IMR-90 (cell line): ENCODE measurements around the gene ETV3L. TPM values are rescaled to one million over a fixed set of nuclear protein-coding genes. Genes with fewer than 3 reads are reported as not detected.

Experiments used
- ATAC-seq: fragments of 200-7000 bp; cut with Tn5 transposase; 2 replicates; pipeline ENCODE4 v1.9.1; 2020; ENCODE audit warnings: low read depth, mild to moderate bottlenecking, moderate library complexity
- BruUV-seq: library from RNA; stranded (reverse); fragments of 400-500 nt; replicated peaks from 2 replicates; lab custom pipeline; 2021; lab: Mats Ljungman, UMichigan
- CTCF ChIA-PET: fragments of 300-600 bp; formaldehyde crosslinking; extraction: SDS; loops from one replicate; lab custom pipeline; 2021; ENCODE audit warnings: antibody characterized with exemption; lab: Yijun Ruan, JAX
- POLR2A ChIA-PET: fragments of 300-600 bp; sonication (Branson Sonifier 250); formaldehyde crosslinking; loops from one replicate; lab custom pipeline; 2022; ENCODE audit warnings: antibody characterized with exemption; ENCODE audit not compliant: unreplicated experiment; lab: Charles Lee
- DNase-seq: peaks from one replicate; pipeline ENCODE4 v3.0.0; 2013
- H2AFZ ChIP-seq: replicated peaks from 2 replicates; pipeline ENCODE3; 2013; ENCODE audit warnings: low read length, mild to moderate bottlenecking; ENCODE audit not compliant: poor library complexity
- H2AK5ac ChIP-seq: 2 replicates; pipeline ENCODE4 v1.6.1; 2013; ENCODE audit warnings: low read depth, low read length, inconsistent platforms
- H2AK9ac ChIP-seq: replicated peaks from 2 replicates; pipeline ENCODE3; 2013; ENCODE audit warnings: mild to moderate bottlenecking, low read depth, low read length, moderate library complexity; ENCODE audit not compliant: poor library complexity
- H2BK120ac ChIP-seq: 2 replicates; pipeline ENCODE4 v1.6.1; 2013; ENCODE audit warnings: low read depth, low read length, inconsistent platforms
- H2BK15ac ChIP-seq: 3 replicates; pipeline ENCODE4 v1.6.1; 2013; ENCODE audit warnings: low read depth, low read length, inconsistent platforms
- H2BK20ac ChIP-seq: 2 replicates; pipeline ENCODE4 v1.6.1; 2013; ENCODE audit warnings: low read depth, mild to moderate bottlenecking, inconsistent platforms, low read length, moderate library complexity
- H2BK5ac ChIP-seq: 2 replicates; pipeline ENCODE4 v1.6.1; 2013; ENCODE audit warnings: mild to moderate bottlenecking, low read depth, low read length, inconsistent platforms; ENCODE audit not compliant: poor library complexity, severe bottlenecking
- H3K14ac ChIP-seq: replicated peaks from 2 replicates; pipeline ENCODE4 v1.6.1; 2013; ENCODE audit warnings: low read depth, low read length, inconsistent platforms
- H3K18ac ChIP-seq: 2 replicates; pipeline ENCODE4 v1.6.1; 2013; ENCODE audit warnings: low read depth, low read length, control low read depth
- H3K23ac ChIP-seq: 2 replicates; pipeline ENCODE4 v1.6.1; 2013; ENCODE audit warnings: low read depth, low read length, inconsistent platforms
- H3K27ac ChIP-seq: 2 replicates; pipeline ENCODE4 v1.5.1; 2013; ENCODE audit warnings: mild to moderate bottlenecking, control low read depth, low read length; ENCODE audit not compliant: insufficient read depth
- H3K27me3 ChIP-seq: 2 replicates; pipeline ENCODE4 v1.6.1; 2013; ENCODE audit warnings: low read length; ENCODE audit not compliant: control insufficient read depth, insufficient read depth
- H3K36me3 ChIP-seq: 2 replicates; pipeline ENCODE4 v1.6.1; 2013; ENCODE audit warnings: low read length, mixed read lengths; ENCODE audit not compliant: control insufficient read depth, insufficient read depth
- H3K4ac ChIP-seq: 2 replicates; pipeline ENCODE4 v1.6.1; 2013; ENCODE audit warnings: low read depth, low read length, inconsistent platforms
- H3K4me1 ChIP-seq: 2 replicates; pipeline ENCODE4 v1.6.1; 2013; ENCODE audit warnings: low read length, mixed read lengths; ENCODE audit not compliant: control insufficient read depth, insufficient read depth
- H3K4me2 ChIP-seq: 2 replicates; pipeline ENCODE4 v1.6.1; 2013; ENCODE audit warnings: low read depth, mild to moderate bottlenecking, control low read depth, low read length, moderate library complexity
- H3K4me3 ChIP-seq: 2 replicates; pipeline ENCODE4 v1.5.1; 2013; ENCODE audit warnings: low read depth, mild to moderate bottlenecking, control low read depth, low read length, moderate library complexity; ENCODE audit not compliant: insufficient read depth
- H3K56ac ChIP-seq: 2 replicates; pipeline ENCODE4 v1.6.1; 2013; ENCODE audit warnings: low read length, inconsistent platforms; ENCODE audit not compliant: insufficient read depth; ENCODE audit errors: extremely low read depth
- H3K79me1 ChIP-seq, 2 experiments: 2 replicates each; pipeline ENCODE4 v1.6.1; 2013; ENCODE audit warnings: low read length in 2 of 2, inconsistent platforms in 1 of 2, low read depth in 1 of 2
- H3K9ac ChIP-seq: 2 replicates; pipeline ENCODE4 v1.6.1; 2013; ENCODE audit warnings: low read depth, low read length, control low read depth
- H3K9me1 ChIP-seq: 2 replicates; pipeline ENCODE4 v1.6.1; 2013; ENCODE audit warnings: low read length, inconsistent platforms; ENCODE audit not compliant: insufficient read depth
- H3K9me3 ChIP-seq: 2 replicates; pipeline ENCODE4 v1.6.1; 2013; ENCODE audit warnings: low read length; ENCODE audit not compliant: control insufficient read depth, insufficient read depth
- H4K20me1 ChIP-seq: 2 replicates; pipeline ENCODE4 v1.6.1; 2013; ENCODE audit warnings: low read length, inconsistent platforms; ENCODE audit not compliant: insufficient read depth
- H4K5ac ChIP-seq: 2 replicates; pipeline ENCODE4 v1.6.1; 2013; ENCODE audit warnings: mild to moderate bottlenecking, low read depth, low read length, control low read depth
- H4K8ac ChIP-seq, 2 experiments: 2 replicates each; pipeline ENCODE4 v1.6.1; 2013; ENCODE audit warnings: low read depth in 2 of 2, low read length in 2 of 2, control low read depth in 1 of 2, inconsistent platforms in 1 of 2
- H4K91ac ChIP-seq: 2 replicates; pipeline ENCODE4 v1.6.1; 2013; ENCODE audit warnings: low read depth, low read length, inconsistent platforms; ENCODE audit not compliant: insufficient read depth
- BHLHE40 ChIP-seq: fragments of 150-350 bp; IDR thresholded peaks from 2 replicates; pipeline ENCODE4 v1.6.1; 2016; ENCODE audit warnings: mild to moderate bottlenecking, low read depth, low read length
- CEBPB ChIP-seq: IDR thresholded peaks from 2 replicates; pipeline ENCODE4 v1.6.1; 2012; ENCODE audit warnings: low read depth, low read length, improper control_type of control experiment
- CHD1 ChIP-seq: IDR thresholded peaks from 2 replicates; pipeline ENCODE4 v1.6.1; 2012; ENCODE audit warnings: low read depth, low read length, improper control_type of control experiment
- FOS ChIP-seq: fragments of 150-350 bp; IDR thresholded peaks from 2 replicates; pipeline ENCODE4 v1.6.1; 2016; ENCODE audit warnings: low read depth, low read length
- MAFK ChIP-seq: IDR thresholded peaks from 2 replicates; pipeline ENCODE4 v1.6.1; 2012; ENCODE audit warnings: low read depth, low read length, improper control_type of control experiment
- MAZ ChIP-seq: IDR thresholded peaks from 2 replicates; pipeline ENCODE4 v1.6.1; 2012; ENCODE audit warnings: low read depth, mild to moderate bottlenecking, low read length, improper control_type of control experiment, moderate library complexity, borderline replicate concordance
- MXI1 ChIP-seq: IDR thresholded peaks from 2 replicates; pipeline ENCODE4 v1.6.1; 2012; ENCODE audit warnings: low read depth, mild to moderate bottlenecking, low read length, moderate library complexity, borderline replicate concordance
- NFE2L2 ChIP-seq: fragments of 150-350 bp; IDR thresholded peaks from 2 replicates; pipeline ENCODE4 v1.6.1; 2016; ENCODE audit warnings: low read depth, mild to moderate bottlenecking, low read length
- POLR2A ChIP-seq: IDR thresholded peaks from 2 replicates; pipeline ENCODE4 v1.6.1; 2012; ENCODE audit warnings: mild to moderate bottlenecking, low read depth, low read length
- RAD21 ChIP-seq: IDR thresholded peaks from 2 replicates; pipeline ENCODE4 v1.6.1; 2012; ENCODE audit warnings: low read length, improper control_type of control experiment
- RCOR1 ChIP-seq: IDR thresholded peaks from 2 replicates; pipeline ENCODE4 v1.6.1; 2012; ENCODE audit warnings: mild to moderate bottlenecking, low read length, improper control_type of control experiment; ENCODE audit not compliant: insufficient replicate concordance
- RFX5 ChIP-seq: IDR thresholded peaks from 2 replicates; pipeline ENCODE4 v1.8.0; 2012; ENCODE audit warnings: low read depth, mild to moderate bottlenecking, low read length, moderate library complexity
- SMC3 ChIP-seq: fragments of 150-350 bp; IDR thresholded peaks from 2 replicates; pipeline ENCODE4 v1.6.1; 2016; ENCODE audit warnings: low read depth, mild to moderate bottlenecking, antibody characterized with exemption, low read length, moderate library complexity
- USF2 ChIP-seq: fragments of 150-350 bp; IDR thresholded peaks from 2 replicates; pipeline ENCODE4 v1.6.1; 2017; ENCODE audit warnings: mild to moderate bottlenecking, antibody characterized with exemption, low read length, low read depth
- WGBS, 2 experiments: methylation state at CpG; one replicate each; pipeline versions ENCODE4 v1.1.5 to v1.1.7; 2013; ENCODE audit warnings: missing lambda C conversion rate in 2 of 2; ENCODE audit not compliant: insufficient read length in 1 of 2; ENCODE audit errors: extremely low coverage in 2 of 2; 5-methylcytosine and 5-hydroxymethylcytosine counted together
- dilution Hi-C: fragments of 300-500 bp; cut with HindIII; formaldehyde crosslinking; loops from one replicate; pipeline ENCODE4 v1.14.3; 2018; ENCODE audit warnings: low sequenced_read_pairs; ENCODE audit not compliant: unreplicated experiment
- in situ Hi-C: fragments of 300-500 bp; cut with MboI; formaldehyde crosslinking; loops from 3 replicates; pipeline ENCODE4 v1.14.3; 2019; ENCODE audit warnings: low sequenced_read_pairs, inconsistent platforms, mixed read lengths
- intact Hi-C: fragments of 100-400 bp; cut with micrococcal nuclease; formaldehyde crosslinking; loops from 2 replicates; pipeline ENCODE4 v1.10.0; 2022
- polyA plus RNA-seq, 3 experiments: library from polyadenylated mRNA; depleted of rRNA; stranded (reverse); fragments of >200 nt; gene quantifications; 2 replicates each; pipeline ENCODE4 v1.2.3, GENCODE V29; 2012; ENCODE audit warnings: low replicate concordance in 1 of 3
- total RNA-seq: library from RNA; depleted of rRNA; stranded (reverse); fragments of >200 nt; gene quantifications from 2 replicates; pipeline ENCODE4 v1.2.3, GENCODE V29; 2012
- TF ChIP-seq, protein P1 (sequence below): conservative IDR thresholded peaks from 2 replicates; pipeline ENCODE4 v1.5.1; 2012; ENCODE audit warnings: mild to moderate bottlenecking, low read depth, low read length, improper control_type of control experiment
- TF ChIP-seq, protein P2 (sequence below): fragments of 150-350 bp; IDR thresholded peaks from 2 replicates; pipeline ENCODE4 v1.6.1; 2016; ENCODE audit warnings: low read depth, mild to moderate bottlenecking, low read length, moderate library complexity, borderline replicate concordance

ETV3L gene
- total and polyA plus RNA-seq, 2 of the 4 experiments (the other 2 are of a cell fraction), result not detected

DNA sequence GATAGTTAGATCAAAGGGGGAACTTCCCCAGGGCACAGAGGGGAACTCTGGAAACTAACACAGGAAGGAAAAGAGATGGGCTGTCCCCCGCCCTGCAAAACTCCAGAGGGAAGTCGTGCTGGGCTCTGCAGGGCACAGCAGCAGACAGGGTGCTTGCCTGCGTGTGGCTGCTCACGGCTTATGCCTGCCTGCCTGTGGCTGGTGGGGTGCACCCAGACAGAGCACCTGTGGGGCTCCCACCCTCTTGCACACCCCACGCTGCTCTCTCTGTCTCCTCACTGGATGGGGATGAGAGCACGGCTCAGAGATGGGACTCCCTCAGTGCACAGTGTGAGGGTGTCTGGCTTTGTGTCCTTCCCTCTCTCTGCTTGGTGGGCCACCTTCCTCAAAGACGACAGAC lies 13.5 kb upstream of the ETV3L start:
- BruUV-seq, result no TSS peak
- H4K91ac ChIP-seq, result no peak overlapping the region
- no peak overlapping the region for H2BK15ac ChIP-seq
- H3K79me1 ChIP-seq, result no peaks in the 10 kb centered on the region
- no peak overlapping the region for H2AK5ac ChIP-seq
- no peak overlapping the region for H4K8ac ChIP-seq
- no peak overlapping the region for H2AK9ac ChIP-seq
- no peaks in the 10 kb centered on the region for H3K9me3 ChIP-seq
- no peaks in the 10 kb centered on the region for H3K36me3 ChIP-seq
- H3K14ac ChIP-seq, result no peak overlapping the region
- H3K23ac ChIP-seq, result no peak overlapping the region
- H4K20me1 ChIP-seq, result no peaks in the 10 kb centered on the region
- H2BK20ac ChIP-seq, result no peak overlapping the region
- POLR2A ChIA-PET, result no interaction called here
- no peaks in the 10 kb centered on the region for H3K4me1 ChIP-seq
- peaks cover 16% of the 10 kb centered on the region for H3K27me3 ChIP-seq
- no peak overlapping the region for H3K4me3 ChIP-seq
- in situ Hi-C loops (no loop called here), intact Hi-C loops (no loop called here), dilution Hi-C loops (no loop called here)
- 0 out of 2 replicates have a peak, but pooled peaks cover 3% of the 10 kb centered on the region for H3K9me1 ChIP-seq
- no CpG with 5 or more reads among the region's 7 CpGs for WGBS, 2 experiments
- H4K5ac ChIP-seq, result no peak overlapping the region
- TF ChIP-seq POLR2A (no peak), MAZ (no peak), RAD21 (no peak), RFX5 (no peak), MXI1 (no peak), RCOR1 (no peak), USF2 (no peak), NFE2L2 (no peak), BHLHE40 (no peak), FOS (no peak), SMC3 (no peak), MAFK (no peak), CEBPB (no peak), CHD1 (no peak)
- TF ChIP-seq, protein P1, sequence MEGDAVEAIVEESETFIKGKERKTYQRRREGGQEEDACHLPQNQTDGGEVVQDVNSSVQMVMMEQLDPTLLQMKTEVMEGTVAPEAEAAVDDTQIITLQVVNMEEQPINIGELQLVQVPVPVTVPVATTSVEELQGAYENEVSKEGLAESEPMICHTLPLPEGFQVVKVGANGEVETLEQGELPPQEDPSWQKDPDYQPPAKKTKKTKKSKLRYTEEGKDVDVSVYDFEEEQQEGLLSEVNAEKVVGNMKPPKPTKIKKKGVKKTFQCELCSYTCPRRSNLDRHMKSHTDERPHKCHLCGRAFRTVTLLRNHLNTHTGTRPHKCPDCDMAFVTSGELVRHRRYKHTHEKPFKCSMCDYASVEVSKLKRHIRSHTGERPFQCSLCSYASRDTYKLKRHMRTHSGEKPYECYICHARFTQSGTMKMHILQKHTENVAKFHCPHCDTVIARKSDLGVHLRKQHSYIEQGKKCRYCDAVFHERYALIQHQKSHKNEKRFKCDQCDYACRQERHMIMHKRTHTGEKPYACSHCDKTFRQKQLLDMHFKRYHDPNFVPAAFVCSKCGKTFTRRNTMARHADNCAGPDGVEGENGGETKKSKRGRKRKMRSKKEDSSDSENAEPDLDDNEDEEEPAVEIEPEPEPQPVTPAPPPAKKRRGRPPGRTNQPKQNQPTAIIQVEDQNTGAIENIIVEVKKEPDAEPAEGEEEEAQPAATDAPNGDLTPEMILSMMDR, result no peak
- TF ChIP-seq, protein P2, sequence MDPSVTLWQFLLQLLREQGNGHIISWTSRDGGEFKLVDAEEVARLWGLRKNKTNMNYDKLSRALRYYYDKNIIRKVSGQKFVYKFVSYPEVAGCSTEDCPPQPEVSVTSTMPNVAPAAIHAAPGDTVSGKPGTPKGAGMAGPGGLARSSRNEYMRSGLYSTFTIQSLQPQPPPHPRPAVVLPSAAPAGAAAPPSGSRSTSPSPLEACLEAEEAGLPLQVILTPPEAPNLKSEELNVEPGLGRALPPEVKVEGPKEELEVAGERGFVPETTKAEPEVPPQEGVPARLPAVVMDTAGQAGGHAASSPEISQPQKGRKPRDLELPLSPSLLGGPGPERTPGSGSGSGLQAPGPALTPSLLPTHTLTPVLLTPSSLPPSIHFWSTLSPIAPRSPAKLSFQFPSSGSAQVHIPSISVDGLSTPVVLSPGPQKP, result no peak
- H3K4me2 ChIP-seq, result no peak overlapping the region
- no peak overlapping the region for H3K18ac ChIP-seq
- CTCF ChIA-PET, result no interaction called here
- no peak overlapping the region for H2AFZ ChIP-seq
- H3K27ac ChIP-seq, result no peak overlapping the region
- no peak overlapping the region for H2BK120ac ChIP-seq
- H2BK5ac ChIP-seq, result no peak overlapping the region
- H3K4ac ChIP-seq, result no peak overlapping the region
- H3K56ac ChIP-seq, result no peak overlapping the region
- no peak overlapping the region for H3K9ac ChIP-seq
- DNase-seq (no peak), ATAC-seq (no peak)
